Fibroblast of gingiva (primary cell): Measurements from ENCODE around the gene SLC27A6.

ENCODE experiments used
- DNase-seq: peaks from one replicate; pipeline ENCODE4 v3.0.0-alpha.2; 2011; ENCODE audit warnings: low read depth

The SLC27A6 gene

GRCh38 chr5:129067745-129068144 lies 102.5 kb downstream of the SLC27A6 start:
- DNase-seq = no peak

- DNase-seq = no peak
Measured at GRCh38 chr5:129069292-129069691, 104.0 kb downstream of the SLC27A6 start.

GRCh38 chr5:129073111-129073510 lies 107.8 kb downstream of the SLC27A6 start:
- no peak for DNase-seq

GRCh38 chr5:129074903-129075302 lies 109.6 kb downstream of the SLC27A6 start:
- peak; percentile 75 for DNase-seq

GRCh38 chr5:129077433-129078075 lies 112.3 kb downstream of the SLC27A6 start:
- no peak for DNase-seq

- DNase-seq = no peak
Measured at GRCh38 chr5:129078247-129078646, 113.0 kb downstream of the SLC27A6 start.

GRCh38 chr5:129078660-129079059 lies 113.4 kb downstream of the SLC27A6 start:
- DNase-seq = no peak

- DNase-seq = no peak
Measured at GRCh38 chr5:129079496-129079895, 114.2 kb downstream of the SLC27A6 start.

GRCh38 chr5:129080766-129081165 lies 115.5 kb downstream of the SLC27A6 start:
- no peak for DNase-seq

- DNase-seq = no peak
Measured at GRCh38 chr5:129082225-129083136, 117.2 kb downstream of the SLC27A6 start.
